Spleen (tissue), 7 donors: Measurements from ENCODE around the gene ZNF438.

Source experiments
- CTCF ChIP-seq, 11 experiments: fragments of 200-600 bp in 7 of 11; fragments of 450-650 bp in 4 of 11; sonication (generic) in 4 of 11; IDR thresholded peaks in 8 of 11; conservative IDR thresholded peaks in 3 of 11; 1 replicate in 7 of 11; 2 replicates in 4 of 11; pipeline versions ENCODE4 v1.4.0 to v1.8.0; 2016 to 2021; ENCODE audit warnings: antibody characterized with exemption in 11 of 11, inconsistent platforms in 4 of 11, mild to moderate bottlenecking in 1 of 11
- POLR2A ChIP-seq, 3 donors: fragments of 450-650 bp; IDR thresholded peaks; one replicate each; pipeline ENCODE4 v1.5.1; 2017; ENCODE audit warnings: antibody characterized with exemption in 3 of 3, mild to moderate bottlenecking in 1 of 3
- donor health status: DM: no; HTN: no; CAD: no; lungs with moderate emphysema.
- donor health status: DM: no; HTN: no; CAD: no.
- donor health status: DM: no; HTN: no; CAD: no.

- TF ChIP-seq CTCF (IDR thresholded peaks at IDR 0.05 in 8 of 11, conservative IDR thresholded peaks at IDR 0.05 in 3 of 11) = no peak
- TF ChIP-seq POLR2A (IDR thresholded peaks at IDR 0.05) = no peak
These were observed 224.8 kb downstream of the ZNF438 start for GRCh38 chr10:30806850-30807249.
